ENCODE data around the gene CADPS2.

DNA sequence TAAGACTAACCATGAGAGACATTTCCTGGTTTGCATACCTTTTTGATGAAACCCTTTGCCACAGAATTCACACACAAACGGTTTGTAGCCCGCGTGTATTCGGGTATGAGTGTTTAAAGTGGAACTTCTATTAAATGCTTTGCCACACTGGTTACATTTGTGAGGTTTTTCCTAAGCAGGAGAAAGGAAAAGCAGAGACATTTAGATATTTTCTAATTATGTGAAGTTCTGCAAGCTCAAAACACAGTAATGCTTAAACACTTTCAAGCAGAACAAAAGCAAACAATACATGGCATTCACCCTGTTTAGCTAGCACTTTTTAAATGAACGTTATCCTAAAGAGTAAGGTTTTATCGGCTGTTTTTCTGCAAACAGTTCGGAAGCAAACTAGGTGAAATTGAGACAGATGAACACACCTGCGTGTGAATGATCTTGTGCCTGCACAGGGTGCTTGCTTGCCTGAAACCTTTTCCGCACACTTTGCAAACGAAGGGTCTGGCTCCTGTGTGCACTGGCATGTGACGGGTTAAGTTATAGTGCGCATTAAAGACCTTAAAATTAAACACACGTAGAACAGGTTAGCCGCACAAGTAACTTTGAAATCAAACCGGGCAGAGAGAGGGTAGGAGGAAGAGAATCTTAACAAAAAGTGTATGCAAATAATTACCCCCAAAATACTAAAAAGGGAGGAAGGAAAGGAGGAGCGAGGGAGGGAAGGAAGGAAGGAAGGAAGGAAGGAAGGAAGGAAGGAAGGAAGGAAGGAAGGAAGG is 583.3 kb downstream of the CADPS2 start:
- TF ChIP-seq CTCF (IDR thresholded peaks at IDR 0.05) (no peak), POLR2A (IDR thresholded peaks at IDR 0.05) (no peak)
